ENCODE data around the gene PDXK. TPM values are rescaled to one million over a fixed set of nuclear protein-coding genes. Genes with fewer than 3 reads are reported as not detected.
A peak's percentile ranks its signal among the peaks of the same experiment; 100 is the strongest.
"Not testable (repeated sequence)": the region's sequence is repeated elsewhere in the genome, so short reads cannot be mapped to it uniquely, and the experiment has no call there.

PDXK gene
- total RNA-seq, 1 experiment from 2014 or later: 104 TPM

DNA sequence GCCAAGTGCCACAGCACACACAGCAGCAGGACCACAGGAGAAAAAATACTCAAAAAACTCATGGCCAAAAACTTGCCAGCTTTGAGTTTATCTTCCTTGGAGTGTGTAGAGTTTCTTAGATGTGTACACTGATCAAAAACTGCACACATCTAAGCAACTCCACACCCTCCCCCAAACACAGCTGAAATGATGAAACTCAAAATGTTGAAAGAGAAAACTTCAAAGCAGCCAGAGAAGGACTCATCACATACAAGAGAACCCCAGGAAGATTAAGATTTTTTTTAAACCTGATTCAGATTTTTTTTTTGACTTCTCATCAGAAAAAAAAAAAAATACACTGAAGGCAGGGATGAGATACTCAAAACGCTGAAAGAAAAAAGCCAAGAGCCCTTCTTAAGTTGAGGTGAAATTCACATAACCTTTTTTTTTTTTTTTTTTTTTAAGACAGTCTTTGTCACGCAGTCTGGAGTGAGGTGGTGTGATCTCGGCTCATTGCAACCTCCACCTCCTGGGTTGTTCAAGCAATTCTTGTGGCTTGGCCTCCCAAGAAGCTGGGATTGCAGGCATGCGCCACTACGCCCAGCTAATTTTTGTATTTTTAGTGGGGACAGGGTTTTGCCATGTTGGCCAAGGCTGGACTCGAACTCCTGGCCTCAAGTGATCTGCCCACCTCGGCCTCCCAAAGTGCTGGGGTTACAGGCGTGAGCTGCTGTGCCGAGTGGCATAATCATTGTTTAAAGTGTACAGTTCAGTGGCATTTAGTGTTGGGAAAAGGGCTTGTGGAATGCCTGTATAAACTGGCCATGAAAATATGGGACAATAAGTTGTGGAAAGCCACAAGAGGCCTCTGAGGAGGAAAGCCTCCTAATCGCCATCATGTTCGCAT is 20.9 kb upstream of the PDXK start:
- peak; percentile 64 for DNase-seq (ENCODE audit: low read depth)

DNA sequence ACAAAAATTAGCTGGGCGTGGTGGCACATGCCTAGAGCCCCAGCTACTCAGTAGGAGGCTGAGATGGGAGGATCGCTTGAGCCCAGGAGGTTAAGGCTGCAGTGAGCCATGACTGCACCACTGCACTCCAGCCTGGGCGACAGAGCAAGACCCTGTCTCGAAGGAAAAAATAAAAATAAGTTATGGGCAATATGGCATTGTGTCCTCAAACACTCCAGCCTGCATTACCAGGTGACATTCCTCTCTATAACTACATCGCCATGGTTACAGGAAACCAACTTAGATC is 19.5 kb upstream of the PDXK start:
- DNase-seq (ENCODE audit: low read depth): not testable (repeated sequence)

GRCh38 chr21:43699933-43700599 is 18.9 kb upstream of the PDXK start:
- no peak for DNase-seq (ENCODE audit: low read depth)

- no peak for DNase-seq (ENCODE audit: low read depth)
Measured at GRCh38 chr21:43701936-43702784, 16.8 kb upstream of the PDXK start.

DNA sequence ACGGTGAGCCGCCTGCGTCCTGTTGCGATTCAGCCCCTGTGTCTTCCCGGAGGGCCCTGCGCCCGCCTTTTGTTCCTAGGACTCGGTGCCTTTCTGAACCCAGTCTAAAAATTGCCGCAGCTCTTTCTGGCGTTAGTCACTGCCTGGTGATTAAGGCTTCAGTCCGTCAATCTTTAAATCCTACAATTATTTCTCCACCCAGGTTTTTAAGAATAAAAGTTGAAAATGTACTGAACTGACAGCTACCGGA is 16.2 kb upstream of the PDXK start:
- no peak for DNase-seq (ENCODE audit: low read depth)

GRCh38 chr21:43703035-43703880 is 15.7 kb upstream of the PDXK start:
- DNase-seq (ENCODE audit: low read depth): peak; percentile 52

- DNase-seq (ENCODE audit: low read depth): no peak
Measured at GRCh38 chr21:43707462-43707861, 11.5 kb upstream of the PDXK start.

DNA sequence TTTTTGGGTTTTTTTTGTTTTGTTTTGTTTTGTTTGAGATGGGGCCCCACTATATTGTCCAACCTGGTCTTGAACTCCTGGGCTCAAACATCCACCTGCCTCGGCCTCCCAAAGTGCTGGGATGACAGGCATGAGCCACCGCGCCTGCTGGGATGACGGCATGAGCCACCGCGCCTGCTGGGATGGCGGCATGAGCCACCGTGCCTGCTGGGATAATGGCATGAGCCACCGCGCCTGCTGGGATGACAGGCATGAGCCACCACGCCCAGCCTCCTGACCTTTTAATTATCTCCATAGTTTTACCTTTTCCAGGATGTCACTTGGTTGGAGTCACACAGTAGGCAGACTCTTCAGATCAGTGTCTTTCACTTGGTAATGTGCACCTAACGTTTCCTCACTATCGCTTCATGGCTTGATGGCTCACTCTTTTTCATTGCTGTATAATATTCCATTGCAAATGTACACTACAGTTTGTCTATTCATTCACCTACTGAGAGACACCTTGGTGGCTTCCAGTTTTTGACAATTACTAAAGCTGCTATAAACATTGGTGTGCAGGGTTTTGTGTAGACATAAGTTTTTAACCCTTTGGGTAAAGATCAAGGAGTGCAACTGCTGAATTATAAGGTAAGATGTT is 10.1 kb upstream of the PDXK start:
- no peak for DNase-seq (ENCODE audit: low read depth)

DNA sequence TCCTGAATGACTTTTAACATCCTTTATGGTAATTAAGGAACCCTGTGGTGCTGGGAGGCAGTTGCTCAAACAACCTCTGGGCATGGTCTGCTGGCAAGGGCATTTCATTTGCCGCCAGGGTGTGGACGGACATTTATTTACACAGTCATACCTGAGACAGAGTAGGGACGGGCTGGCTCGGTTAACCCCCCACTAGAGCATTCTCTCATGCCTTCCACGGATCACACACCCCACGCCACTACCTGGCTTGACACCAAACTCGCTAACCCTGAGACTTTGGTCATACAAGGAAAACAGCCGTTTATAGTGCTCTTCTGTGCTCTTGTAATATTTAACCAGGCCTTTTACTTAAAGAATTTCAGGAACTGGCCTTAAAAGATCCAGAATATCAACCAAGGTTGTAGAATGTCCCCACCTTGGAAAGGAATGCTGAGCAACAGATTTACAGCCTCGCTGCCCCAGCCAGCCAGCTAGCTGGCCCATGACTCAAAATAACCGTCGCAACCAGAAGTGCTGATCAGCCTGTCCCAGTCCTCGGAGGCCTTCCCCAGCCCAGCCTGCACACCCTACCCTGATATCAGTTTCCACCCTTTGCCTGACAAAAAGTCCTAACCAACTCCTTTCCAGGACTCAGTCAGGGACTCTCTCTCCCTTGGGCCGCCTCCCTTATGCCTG is 6.5 kb upstream of the PDXK start:
- peak; percentile 84 for DNase-seq (ENCODE audit: low read depth)

DNA sequence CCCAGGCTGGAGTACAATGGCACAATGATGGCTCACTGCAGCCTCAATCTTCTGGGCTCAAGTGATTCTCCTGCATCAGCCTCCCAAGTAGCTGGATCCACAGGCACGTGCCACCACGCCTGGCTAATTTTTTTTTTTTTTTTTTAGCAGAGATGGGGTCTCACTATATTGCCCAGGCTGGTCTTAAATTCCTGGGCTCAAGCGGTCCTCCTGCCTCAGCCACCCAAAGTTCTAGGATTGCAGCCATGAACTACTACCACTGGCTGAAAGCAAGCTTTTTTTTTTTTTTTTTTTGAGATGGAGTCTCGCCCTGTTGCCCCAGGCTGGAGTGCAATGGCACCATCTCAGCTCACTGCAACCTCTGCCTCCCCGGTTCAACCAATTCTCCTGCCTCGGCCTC is 5.8 kb upstream of the PDXK start:
- not testable (repeated sequence) for DNase-seq (ENCODE audit: low read depth)

DNA sequence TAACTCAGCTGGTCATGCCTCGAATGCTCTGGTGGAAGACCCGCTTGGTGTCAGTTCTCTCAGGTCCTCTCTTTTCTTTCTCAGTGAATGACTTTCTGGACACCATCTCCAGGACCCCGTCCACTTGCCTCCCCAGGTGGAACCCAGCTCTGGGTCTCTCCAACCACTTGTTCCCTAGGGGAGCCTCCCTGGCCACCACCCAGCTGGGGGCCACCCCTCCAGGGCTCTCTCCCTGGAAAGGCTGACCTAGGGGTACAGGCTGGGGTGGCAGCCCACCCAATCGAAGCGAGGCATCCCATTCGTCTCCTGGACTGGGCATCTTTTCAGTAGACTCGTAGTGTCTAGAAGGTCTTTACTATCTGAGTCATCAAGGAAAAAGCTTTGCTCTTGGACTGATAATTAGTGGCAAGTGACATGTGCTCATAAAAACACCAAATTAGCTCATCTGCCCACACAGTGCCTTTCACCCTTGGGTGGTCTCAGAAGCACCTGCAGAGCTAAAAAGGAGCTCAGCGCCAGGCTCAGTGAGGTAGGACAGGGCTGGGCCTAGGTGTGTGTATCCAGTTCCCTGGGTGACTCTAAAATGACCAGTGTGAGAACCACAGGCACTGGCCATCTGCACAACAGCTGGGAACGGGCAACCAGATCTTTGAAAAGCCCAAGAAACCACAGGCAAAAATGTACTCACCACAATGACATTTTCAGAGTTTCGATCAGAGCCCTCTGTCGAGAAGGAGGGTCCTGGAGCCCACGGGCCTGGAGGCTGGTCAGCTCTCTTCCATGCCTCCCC is 2.4 kb upstream of the PDXK start:
- no peak for DNase-seq (ENCODE audit: low read depth)

GRCh38 chr21:43717166-43717853 is 1.6 kb upstream of the PDXK start:
- DNase-seq (ENCODE audit: low read depth): no peak

- no peak for DNase-seq (ENCODE audit: low read depth)
Measured at GRCh38 chr21:43717967-43718871, 710 bp upstream of the PDXK start.

DNA sequence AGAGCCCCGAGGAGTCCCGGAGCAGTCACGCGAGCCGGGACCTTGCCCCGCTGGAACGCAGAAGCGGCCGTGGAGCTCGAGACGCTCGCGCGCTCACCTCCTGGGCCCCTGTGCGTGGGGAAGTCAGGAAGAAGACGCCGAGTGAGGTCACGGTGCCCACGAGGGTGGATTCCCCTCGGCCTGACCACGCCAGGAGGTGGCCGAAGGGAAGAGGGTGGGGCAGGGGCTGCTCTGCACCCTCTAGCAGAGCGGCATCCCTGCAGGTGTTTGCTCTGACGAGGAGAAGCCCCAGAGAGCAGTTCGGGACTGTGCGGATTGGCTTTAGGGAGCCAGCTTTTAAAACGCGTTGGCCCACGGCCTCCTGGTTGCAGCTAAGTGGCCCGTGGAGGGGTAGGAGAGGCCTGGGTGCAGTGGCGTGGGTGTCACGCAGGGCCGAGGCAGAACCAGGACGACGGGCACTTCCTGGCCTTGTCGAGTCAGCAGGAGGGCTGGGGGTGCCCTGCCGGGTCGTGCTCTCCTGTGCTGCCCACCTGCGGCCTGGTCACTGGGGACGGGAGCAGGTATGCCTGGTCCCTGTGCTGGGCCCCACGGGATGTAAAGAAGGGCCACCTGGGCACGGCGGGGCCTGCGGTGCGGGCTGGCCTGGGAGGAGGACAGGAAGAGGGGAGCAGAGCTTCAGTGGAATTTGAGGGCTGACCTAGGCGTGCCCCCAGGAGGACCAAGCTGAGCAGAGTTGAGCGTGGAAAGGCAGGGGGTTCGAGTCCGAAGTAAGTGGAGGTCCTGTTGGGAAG is 1.0 kb downstream of the PDXK start:
- no peak for DNase-seq (ENCODE audit: low read depth)

DNA sequence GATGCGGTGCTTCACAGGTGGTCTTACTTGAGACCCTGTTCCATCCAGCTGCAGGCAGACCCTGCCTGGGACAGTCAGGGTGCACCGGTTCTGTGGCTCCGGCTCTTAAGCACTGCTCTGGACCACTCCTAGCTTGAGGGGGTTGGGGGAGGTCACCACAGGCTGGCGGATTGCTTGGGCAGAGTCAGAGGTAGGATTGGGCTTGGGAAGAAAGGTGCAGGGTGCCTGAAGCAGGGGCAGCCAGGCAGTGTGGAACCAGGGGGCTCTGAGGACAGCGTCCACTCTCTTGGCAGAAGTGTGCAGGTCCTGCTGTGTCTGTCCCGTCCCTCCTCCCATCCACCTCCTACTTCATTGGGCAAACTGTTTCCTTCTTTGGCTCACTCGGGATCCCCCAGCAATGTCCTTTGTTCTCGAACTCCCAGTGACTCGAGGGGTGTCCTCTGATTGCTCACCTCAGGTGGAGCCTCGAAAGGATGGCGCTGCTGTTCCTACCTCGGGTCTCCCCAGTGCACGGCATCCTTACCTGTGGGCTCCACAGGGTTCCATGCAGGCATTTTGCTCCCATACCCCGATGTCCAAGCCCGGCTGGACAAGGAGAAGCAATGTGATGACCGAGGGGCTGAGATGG is 1.7 kb downstream of the PDXK start:
- DNase-seq (ENCODE audit: low read depth): no peak

DNA sequence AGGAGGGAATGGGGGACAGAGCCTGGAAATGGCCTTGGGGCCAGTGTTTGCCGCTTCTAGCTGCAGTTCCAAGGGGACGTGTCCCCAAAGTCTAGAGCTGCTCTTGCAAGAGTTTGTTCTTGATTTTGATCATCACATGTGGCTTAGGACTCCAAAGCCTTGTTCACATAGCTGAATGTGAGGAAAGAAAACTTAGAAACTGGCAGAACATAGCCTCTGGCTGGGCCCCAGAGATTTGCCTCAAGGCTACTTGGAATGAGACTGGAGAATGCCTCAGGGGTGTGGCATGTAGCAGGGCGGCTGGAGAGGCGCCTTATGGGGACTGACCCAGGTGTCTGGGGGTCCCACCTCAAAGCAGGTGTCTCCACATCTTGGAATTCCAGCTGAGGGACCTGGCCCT is 2.3 kb downstream of the PDXK start:
- DNase-seq (ENCODE audit: low read depth): no peak

GRCh38 chr21:43721939-43722338 is 3.0 kb downstream of the PDXK start:
- DNase-seq (ENCODE audit: low read depth): no peak

Measured in Daoy (cell line).